Esophagus mucosa (tissue), 1 donor: ENCODE results near the gene SPSB3. TPM values are rescaled to one million over a fixed set of nuclear protein-coding genes. Genes with fewer than 3 reads are reported as not detected.

Experiments used
- ATAC-seq: fragments of 200-7000 bp; cut with Tn5 transposase; one replicate; pipeline ENCODE4 v1.9.1; 2020
- total RNA-seq: library from RNA; stranded (reverse); gene quantifications from one replicate; pipeline ENCODE4 v1.2.4, GENCODE V29; 2023
- donor health status: DM: yes; HTN: yes; CAD: no.

SPSB3 gene
- total RNA-seq, 1 donor from 2014 or later = 23.5 TPM

DNA sequence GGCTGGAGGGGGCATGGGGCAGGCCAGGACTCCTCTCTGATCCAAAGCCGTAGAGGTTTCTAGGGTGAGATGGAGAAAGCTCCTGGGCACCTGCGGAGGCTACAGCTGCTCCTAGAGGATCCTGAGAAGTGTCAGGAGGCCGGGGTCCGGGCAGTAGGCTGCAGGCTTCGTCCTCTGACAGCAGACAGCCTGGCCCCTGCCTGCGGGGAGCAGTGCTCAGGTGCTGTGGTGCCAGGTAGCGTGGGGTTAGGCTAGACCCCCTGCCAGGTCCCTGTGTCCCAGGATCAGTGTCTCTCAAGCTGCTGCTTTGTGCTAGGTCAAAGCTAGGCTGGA, 8.0 kb downstream of the SPSB3 start:
- no peak for ATAC-seq

DNA sequence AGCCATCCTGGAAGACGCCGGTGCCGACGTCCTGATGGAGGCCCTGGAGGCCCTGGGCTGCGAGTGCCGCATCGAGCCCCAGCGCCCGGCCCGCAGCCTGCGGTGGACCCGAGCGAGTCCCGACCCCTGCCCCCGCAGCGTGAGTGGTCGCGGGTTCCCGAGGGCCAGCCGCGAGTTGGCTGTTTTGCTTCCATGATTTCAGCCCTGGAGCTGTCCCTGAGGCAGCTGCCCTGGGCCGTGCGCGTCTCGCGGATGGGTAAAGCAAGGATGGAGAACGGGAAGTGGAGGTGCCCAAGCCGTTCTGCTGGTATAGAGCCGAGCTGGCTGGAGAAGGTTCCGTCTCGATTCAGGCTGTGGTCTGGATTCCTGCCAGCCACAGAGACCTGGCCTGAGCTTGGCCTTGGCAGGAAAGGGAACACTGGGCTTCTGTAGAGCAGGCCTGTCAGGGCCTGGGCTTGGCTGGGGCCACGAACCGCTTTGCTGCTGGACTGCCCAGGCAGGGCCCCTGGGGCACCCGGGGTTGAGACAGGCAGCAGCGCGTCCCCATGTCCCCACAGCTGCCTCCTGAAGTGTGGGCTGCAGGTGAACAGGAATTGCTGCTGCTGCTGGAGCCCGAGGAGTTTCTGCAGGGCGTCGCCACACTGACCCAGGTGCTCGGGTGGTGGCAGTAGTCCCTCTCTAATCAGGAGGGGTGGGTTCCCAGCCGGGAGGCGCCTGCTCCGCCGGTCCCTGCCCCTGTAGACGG, 8.5 kb downstream of the SPSB3 start:
- no peak for ATAC-seq

DNA sequence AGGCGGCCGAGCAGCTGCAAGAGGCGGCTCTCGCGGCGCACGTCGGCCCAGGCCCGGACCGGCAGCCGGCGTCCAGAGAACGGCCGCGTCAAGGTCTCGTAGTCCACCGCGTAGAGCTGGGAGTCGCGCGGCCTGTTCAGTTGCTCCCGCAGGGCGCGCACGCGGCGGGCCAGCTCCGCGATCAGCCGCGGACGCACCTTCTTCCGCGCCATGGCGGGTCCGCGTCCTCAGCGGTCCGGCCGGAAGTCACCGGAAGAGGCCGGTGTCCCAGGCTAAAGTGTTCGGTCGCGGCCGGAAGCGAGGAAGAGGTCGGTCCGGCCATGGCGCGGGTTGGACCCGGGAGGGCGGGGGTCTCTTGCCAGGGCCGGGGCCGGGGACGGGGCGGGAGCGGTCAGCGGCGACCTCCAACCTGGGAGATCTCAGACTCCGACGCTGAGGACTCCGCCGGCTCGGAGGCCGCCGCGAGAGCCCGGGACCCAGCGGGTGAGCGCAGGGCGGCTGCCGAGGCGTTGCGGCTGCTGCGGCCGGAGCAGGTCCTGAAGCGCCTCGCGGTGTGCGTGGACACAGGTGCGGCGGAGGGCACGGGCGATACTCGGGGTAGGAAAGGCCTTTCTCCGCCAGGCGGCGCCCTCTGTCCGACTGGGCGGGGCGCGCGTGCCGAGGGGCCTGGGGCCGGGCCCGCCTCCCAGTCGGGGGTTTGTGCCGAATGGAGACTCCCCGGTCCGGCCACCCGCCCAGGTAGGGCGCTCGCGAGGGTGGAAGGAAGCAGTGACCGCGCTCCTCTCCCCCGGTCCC, 9.3 kb downstream of the SPSB3 start, which contains the start of gene MRPS34:
Gene MRPS34, minus strand, starts transcription at position 227 of the 795 bp plus-strand sequence. Its CDS starts 15 bp downstream, at position 212.
- ATAC-seq = peak; percentile 63

DNA sequence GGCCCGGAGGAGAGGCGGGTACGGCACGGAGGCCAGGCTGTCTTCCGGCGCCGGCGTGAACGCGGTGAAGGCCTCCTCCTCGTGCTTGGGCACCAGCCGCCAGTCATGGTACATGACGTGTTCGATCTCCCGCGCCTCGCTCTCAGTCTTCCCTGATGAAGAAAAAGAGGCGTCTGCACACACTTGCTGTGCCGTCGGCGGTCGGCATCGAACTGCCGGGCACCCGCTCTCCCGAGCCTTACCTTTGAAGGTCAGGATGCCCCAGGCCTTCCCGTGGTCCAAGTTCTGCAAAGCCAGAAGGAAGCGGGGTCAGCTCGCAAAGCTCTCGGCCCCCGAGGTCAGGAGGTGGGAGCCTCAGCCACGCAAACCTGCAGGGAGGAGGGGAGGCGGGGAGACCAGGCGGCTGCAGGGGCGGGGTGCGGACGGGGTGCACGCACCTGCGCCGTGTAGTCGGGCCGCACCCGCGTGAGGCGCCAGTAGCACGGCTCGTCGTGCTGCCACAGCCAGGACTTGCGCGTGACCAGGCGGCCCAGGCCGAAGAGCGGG, 9.9 kb downstream of the SPSB3 start, which contains the start of gene EME2:
Gene EME2, plus strand, starts transcription at position 449 of the 546 bp plus-strand sequence. CDS start 418 bp downstream, outside the sequence.
- ATAC-seq = peak; percentile 47

DNA sequence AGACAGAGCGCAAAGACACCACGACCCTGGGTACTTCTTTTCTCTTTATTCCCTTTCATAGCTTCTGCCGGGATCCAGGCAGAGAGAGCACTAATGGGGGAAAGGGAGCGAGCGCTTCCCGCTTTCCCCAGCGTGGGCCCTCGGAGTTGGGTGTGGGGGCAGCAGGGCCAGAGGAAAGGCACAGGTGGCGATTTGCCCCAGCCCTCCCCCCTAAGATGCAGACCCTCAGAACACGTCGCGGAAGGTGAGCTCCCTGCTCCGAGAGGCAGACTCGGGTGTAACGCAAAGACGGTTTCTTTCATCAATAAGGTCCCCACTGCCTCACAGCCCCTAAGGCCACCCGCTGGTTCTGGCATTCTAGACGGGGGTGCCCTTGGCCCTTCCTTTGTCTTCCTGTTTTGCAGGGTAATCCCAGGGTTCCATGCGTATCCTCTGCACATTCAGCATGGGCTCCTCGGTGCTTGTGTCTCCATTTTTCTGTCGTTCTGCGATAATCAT, 10.5 kb downstream of the SPSB3 start:
- ATAC-seq = no peak

DNA sequence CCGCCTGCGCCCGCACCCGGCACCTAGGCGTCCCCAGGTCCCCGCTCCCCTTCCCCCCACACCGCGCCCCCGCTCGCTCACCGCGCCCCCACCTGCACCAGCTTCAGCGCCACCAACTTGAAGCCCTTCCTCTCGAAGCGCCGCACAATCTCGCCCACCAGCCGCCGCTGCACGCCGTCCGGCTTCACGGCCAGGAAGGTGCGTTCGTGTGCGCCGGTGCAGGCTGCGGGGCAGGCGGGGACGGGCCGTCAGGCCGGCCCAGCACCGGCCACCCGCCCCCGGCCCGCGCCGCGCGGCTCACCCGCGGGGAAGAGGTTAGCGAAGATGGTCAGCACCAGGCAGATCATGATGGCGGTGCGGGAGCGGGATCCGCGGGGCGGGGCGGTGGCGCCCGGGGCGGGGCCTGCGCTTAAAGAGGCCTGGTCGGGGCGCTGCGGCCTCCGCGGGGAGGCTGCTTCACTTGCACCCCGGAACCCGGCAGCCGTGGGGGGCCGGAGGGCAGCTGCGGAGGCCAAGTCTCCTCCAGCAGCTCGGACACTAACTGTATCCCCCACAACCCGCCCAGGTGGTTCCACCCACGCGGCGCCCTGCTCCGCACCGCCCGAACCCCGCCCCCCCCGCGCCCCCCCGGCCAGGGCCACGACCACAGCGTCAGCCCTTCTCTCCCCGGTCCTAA, 11.0 kb downstream of the SPSB3 start, which contains the start of gene NME3:
Gene NME3, minus strand, starts transcription at position 356 of the 676 bp plus-strand sequence. Its CDS starts 9 bp downstream, at position 347.
- ATAC-seq = peak; percentile 26

DNA sequence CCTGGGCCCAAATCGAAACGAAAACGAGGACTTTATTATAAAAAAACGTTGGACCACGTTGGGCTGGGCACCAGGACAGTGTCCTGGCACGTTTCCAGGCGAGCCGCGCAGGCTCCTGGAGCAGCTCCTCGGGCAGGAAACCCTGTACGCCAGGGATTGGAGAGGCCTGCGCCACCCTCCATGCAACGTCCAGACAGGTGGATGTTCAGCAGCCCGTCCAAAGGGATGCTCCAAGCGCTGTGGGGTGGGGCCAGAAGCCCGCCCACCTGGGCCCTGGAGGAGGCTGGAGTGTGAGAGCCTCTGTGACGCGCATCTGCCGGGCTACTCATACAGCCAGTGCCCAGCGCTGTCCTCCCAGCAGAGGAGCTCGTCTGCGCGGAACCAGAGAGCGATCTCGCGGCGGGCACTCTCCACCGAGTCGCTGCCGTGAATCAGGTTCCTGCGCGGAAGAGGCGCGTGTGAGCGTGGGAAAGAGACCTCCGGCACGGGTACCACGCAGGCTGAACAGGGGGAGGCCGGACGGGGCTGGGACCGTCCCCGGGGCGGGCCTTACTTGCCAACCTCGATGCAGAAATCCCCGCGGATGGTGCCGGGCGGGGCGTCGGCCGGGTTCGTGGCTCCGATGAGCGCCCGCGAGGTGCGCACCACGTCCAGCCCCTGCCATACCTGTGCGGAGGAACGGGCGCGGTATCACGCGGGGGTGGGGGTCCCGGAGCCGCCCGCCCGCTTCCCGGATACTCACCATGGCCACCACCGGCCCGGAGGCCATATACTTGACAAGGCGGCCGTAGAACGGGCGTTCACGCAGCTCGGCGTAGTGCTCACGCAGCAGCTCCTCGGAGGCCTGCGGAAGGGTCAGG, 11.8 kb downstream of the SPSB3 start:
- ATAC-seq = peak; percentile 21

DNA sequence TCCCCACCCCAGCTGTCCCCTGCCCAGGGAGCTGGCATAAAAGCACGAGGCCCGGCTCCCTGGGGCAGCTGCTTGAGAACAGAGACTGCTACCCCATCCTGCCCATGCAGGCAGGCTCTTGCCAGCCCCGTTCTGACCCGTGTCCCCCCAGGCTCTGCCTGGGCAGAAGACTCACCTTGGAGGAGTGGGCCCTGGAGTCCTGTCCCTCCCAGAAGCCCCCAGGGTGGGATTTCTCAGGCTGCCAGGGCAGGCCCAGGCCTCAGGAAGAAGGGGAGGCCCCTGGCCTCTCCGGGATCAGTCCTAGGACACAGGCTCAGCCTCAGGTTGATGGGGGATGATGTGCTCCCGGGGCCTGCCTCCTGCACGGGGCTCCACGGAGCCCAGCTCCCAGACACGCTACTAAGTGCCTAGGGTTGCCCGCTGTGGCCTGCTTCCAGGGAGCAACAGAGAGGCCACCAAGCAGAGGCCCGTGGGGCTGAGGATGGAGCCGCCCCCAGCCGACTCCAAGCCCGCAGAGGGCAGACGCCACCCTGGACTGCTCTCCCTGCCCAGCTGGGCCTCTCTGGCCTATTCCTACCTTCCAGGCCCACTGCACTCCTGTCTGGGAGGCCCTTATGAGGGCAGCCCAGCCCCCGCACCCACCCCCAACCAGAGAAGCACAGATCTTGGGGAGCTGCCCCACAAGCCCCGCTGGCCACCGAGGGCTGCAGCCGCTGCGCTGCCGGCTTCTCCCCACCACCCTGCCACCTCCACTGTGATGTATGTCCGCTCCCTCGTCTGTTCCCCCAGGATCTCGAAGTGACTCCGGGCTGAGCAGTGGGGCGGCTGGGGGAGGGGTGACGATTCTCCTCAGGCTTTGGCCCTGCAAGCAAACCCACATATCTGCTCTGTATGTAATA, 12.7 kb downstream of the SPSB3 start:
- no peak for ATAC-seq

DNA sequence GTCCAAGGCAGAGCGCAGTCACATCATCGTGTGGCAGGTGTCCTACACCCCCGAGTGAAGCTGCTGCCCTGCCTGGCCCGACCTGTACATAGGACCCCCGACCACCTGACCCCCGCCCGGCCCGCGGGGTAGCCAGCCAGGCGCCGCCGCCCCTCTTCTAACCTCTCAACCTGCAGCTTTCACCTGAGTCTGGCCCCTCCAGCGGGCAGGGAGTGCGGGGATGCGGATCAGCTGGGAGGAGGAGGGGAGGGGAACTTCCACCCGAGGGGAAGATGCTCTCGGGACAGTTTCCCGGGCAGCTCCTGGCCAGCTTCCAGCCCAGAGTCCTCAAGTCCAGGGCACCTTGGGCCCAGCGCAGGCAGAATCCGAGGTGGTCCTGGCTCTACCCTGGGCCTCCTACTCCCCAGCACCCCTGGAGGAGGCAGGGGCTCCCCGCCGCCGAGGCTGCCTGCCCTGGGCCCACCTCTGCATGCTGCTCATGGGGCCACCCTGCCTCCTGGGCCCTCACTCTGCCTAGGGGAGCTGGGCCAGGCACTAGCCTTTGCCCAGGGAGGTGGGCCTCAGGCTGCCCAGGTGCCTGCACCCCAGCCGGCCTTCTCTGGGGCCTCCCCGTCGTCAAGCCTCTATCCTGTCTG, 13.5 kb downstream of the SPSB3 start:
- ATAC-seq = no peak

DNA sequence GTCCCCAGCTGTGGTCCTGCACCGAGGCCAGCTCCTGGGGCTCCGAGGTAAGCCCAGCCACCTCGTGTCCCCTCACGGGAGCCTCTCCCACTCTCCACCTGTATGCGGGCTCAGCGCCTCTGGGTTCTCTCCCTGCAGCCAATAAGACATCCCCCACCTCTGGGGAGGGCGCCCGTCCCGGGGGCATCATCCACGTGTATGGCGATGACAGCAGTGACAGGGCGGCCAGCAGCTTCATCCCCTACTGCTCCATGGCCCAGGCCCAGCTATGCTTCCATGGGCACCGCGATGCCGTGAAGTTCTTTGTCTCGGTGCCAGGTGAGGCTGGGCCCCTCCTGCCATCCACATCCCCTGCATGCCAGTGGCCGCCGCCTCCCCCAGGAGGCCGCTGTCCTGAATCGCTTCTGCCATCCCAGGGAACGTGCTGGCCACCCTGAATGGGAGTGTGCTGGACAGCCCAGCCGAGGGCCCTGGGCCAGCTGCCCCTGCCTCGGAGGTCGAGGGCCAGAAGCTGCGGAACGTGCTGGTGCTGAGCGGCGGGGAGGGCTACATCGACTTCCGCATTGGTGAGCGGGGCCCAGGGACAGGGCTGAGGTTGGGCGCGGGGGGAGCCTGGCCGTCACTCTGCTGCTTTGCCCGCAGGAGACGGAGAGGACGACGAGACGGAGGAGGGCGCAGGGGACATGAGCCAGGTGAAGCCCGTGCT, 14.2 kb downstream of the SPSB3 start:
- ATAC-seq = no peak

DNA sequence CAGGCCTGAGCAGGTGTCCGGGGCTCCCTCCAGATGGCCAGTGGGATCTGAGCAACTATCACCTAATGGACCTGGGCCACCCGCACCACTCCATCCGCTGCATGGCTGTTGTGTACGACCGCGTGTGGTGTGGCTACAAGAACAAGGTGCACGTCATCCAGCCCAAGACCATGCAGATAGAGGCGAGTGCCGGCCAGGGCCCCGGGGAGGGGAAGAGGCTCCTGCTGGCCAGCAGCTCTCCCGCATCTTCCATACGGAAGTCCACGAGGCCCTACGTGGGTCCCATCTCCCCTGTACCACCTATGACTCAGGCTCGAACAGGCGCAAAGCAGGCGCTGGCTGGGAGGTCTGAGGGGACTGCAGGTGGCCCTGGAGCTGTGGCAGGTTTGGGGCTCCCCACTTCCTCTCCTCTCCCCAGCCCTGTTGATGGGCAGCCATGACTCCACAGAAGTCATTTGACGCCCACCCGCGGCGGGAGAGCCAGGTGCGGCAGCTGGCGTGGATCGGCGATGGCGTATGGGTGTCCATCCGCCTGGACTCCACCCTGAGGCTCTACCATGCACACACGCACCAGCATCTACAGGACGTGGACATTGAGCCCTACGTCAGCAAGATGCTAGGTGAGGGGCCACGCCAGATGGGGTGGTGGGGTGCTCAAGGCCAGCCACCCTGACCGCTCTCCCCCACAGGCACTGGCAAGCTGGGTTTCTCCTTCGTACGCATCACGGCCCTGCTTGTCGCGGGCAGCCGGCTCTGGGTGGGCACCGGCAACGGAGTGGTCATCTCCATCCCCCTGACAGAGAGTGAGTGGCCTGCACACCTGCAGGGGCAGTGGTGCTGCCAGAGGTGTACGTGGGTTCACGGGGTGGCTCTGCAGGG, 15.0 kb downstream of the SPSB3 start:
- no peak for ATAC-seq

DNA sequence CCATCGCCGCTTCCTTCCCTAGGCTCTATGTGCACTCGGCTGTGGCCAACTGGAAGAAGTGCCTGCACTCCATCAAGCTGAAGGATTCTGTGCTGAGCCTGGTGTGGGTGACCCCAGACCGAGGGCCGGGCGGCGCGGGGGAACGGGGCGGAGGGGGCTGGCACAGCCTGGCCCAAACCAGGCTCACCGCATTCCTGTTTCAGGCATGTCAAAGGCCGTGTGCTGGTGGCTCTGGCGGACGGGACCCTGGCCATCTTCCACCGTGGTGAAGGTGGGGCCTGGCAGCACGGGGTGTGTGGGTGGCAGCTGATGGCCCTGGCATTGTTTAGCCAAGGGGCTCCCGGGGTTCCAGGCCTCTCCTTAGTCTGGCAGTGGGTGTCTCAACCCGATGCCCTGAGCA, 15.7 kb downstream of the SPSB3 start:
- ATAC-seq = no peak

DNA sequence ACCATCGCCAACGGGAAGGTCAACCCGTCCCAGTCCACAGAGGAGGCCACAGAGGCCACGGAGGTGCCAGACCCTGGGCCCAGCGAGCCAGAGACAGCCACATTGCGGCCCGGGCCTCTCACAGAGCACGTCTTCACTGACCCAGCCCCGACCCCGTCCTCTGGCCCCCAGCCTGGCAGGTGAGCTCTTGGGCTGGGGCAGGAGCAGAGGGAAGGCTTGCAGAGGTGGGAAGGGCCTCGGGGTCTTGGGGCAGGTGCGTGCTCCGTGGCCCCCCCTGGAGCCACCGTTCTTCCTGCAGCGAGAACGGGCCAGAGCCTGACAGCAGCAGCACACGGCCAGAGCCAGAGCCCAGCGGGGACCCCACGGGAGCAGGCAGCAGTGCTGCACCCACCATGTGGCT, 16.1 kb downstream of the SPSB3 start:
- no peak for ATAC-seq

DNA sequence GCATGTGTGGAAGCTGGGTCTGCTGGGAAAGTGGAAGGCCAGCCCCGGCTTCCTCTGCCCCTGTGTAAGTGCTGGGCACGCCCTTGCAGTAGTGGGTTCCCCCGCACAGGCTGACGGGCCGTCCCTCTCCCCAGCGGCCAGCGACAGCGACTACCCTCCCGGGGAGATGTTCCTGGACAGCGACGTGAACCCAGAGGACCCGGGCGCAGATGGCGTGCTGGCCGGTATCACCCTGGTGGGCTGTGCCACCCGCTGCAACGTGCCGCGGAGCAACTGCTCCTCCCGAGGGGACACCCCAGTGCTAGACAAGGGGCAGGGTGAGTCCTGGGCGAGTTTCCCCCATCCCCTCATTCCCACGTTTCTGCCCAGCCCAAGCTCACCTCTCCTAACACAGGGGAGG, 16.5 kb downstream of the SPSB3 start:
- ATAC-seq = no peak

DNA sequence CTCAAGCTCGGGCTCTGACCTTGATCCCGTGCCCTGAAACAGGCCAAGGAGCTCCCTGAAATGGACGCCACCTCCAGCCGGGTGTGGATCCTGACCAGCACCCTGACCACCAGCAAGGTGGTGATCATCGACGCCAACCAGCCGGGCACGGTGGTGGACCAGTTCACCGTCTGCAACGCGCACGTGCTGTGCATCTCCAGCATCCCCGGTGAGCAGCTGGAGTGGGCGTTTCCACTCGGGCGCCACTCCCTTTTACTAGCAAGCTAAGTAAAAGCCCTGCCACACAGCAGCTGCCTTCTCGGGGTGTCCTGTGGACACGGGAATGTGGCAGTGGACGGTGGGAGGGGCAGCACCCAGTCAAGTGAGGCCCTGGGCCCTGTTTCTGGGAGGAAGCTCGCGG, 17.4 kb downstream of the SPSB3 start:
- no peak for ATAC-seq

DNA sequence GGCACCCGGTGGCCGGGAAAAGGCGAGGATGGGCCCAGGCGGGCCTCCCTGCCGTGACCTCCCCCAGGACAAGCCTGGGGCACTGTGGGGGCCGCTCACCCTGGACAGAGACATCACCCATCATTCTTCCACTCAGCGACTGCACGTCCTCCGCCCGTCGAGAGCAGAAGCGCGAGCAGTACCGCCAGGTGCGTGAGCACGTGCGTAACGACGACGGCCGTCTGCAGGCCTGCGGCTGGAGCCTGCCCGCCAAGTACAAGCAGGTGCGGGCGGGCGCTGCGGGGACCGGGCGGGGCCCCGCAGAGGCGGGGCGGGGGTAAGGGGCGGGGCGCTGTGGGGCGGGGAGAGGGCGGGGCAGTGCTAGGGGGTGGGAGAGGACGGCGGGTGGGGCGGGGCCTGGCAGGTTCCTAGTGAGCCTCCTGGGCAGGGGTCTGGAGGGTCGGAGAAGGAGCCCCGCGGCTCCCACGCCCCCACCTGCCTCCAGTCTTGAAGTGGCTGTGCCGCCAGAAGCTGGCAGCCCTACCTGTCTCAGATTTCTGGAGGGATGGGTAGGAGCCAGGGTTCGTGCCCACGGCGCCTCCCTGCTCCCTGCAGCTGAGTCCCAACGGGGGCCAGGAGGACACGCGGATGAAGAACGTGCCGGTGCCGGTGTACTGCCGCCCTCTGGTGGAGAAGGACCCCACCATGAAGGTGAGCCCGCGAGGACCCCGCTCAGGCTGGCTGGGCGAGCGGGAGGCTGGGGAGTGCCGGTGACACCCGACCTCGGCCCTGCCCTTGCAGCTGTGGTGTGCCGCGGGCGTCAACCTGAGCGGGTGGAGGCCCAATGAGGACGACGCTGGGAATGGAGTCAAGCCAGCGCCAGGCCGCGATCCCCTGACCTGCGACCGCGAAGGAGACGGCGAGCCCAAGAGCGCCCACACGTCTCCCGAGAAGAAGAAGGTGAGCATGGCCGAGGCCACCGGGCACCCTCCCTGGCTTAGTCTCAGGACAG, 18.6 kb downstream of the SPSB3 start:
- ATAC-seq = peak; percentile 35
